HG02973 (cell line): ENCODE measurements around the gene SNRPA.
"Not testable (repeated sequence)": the region's sequence is repeated elsewhere in the genome, so short reads cannot be mapped to it uniquely, and the experiment has no call there.

Experiments
- ATAC-seq: cut with Tn5 transposase; IDR thresholded peaks from one replicate; pipeline ENCODE4 v1.9.1; 2021; ENCODE audit warnings: moderate library complexity; ENCODE audit not compliant: unreplicated experiment

SNRPA gene

DNA sequence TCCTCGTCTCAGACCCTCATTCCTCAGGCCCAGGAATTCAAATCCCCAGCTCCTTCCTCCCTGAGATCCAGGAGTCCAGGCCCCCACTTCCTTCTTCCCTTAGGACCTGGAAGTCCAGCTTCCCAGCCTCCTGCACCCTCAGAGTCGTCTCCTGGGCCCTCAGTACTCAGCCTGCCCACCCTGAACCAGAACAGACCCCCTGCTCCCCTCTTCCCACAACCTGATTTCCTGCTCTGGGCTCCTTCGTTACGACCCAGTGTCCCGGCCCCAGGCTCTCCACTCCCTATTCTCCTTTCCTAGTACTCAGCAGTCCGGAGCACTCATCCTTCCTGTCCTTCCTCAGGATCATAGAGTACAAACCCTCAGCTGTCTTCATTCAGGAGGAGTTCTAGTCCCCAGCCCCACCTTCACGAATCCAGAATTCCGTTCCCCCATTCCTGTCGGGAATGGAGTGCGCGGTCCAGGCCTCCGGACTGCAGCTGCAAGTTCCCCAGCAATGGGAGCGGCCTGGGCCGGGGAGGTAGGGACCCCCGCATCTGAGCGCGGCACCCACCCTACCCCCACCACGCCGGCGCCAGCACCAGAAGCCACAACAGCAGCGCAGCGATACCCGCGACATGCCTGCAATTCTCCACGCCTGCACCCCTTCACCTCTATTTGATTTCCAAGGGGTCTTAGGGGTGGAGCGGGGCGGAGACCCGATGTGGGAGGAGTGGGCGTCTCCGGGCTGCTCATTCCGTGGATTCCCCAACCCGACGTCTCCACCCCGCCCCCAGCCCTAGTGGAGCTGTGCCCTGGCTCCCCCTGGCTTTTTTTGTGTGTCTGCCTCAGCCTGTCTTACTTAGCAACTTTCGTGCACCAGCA is 60.7 kb downstream of the SNRPA start:
- no peak for ATAC-seq

DNA sequence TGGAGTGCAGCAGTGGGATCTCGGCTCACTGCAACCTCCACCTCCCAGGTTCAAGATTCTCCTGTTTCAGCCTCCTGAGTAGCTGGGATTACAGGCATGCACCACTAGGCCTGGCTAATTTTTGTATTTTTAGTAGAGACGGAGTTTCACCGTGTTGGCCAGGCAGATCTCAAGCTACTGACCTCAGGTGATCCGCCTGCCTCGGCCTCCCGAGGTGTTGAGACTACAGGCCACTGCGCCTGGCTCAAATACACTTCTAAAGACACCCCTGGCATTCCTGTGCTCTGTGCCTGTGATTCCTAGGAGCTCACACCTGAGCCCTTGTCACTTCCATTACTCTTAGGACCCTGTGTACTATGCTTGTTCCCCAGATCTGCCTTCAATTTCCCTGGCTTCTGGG is 61.6 kb downstream of the SNRPA start:
- ATAC-seq = not testable (repeated sequence)

DNA sequence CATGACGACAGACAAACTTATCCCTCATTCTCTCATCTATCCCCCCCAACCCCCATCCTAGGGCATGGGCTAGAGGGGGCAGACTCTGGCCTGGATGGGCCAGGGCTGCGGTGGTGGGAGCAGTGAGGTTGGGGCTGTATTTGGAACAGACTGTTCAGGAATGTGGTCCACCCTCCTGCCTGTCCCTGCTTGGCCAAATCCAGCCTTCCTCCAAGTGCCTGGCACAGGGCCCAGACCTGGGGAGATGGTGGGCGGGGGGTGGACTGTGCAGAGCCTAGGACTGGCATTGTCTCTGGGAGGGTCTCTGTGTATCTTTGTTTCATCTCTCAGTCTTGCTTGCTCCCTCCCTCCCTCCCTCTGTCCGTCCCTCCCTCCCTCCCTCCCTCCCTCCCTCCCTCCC is 62.2 kb downstream of the SNRPA start:
- no peak for ATAC-seq
